H1 (cell line): ENCODE results near the gene CHCHD6. TPM values are rescaled to one million over a fixed set of nuclear protein-coding genes. Genes with fewer than 3 reads are reported as not detected.

ENCODE experiments used
- CREB1 ChIP-seq: IDR thresholded peaks from 2 replicates; pipeline ENCODE4 v1.6.1; 2012; ENCODE audit warnings: inconsistent platforms
- JUN ChIP-seq: IDR thresholded peaks from 2 replicates; pipeline ENCODE4 v1.6.1; 2011; ENCODE audit warnings: low read depth, mild to moderate bottlenecking, improper control_type of control experiment, low read length
- MAX ChIP-seq: IDR thresholded peaks from 2 replicates; pipeline ENCODE4 v1.6.1; 2012; ENCODE audit warnings: inconsistent platforms
- TBP ChIP-seq: IDR thresholded peaks from 2 replicates; pipeline ENCODE4 v1.6.1; 2011; ENCODE audit warnings: low read depth, low read length, improper control_type of control experiment
- YY1 ChIP-seq: IDR thresholded peaks from 2 replicates; pipeline ENCODE4 v1.6.1; 2011; ENCODE audit warnings: low read depth, mild to moderate bottlenecking, low read length
- polyA plus RNA-seq, 7 experiments: library from polyadenylated mRNA; depleted of rRNA in 3 of 7; stranded (reverse) in 5 of 7; unstranded in 2 of 7; fragments of >200 nt in 5 of 7; fragments of 200-250 nt in 2 of 7; gene quantifications; 1 replicate in 5 of 7; 2 replicates in 1 of 7; 4 replicates in 1 of 7; pipeline versions ENCODE4 v1.2.1 to v1.2.3, GENCODE V29; 2011 to 2013; ENCODE audit warnings: missing spikeins in 2 of 7, mixed read lengths in 2 of 7
- total RNA-seq: library from RNA; stranded (reverse); fragmentation: NEBNext Ultra II Directional; extraction: Animal tissue kit (Norgen Biotek cat#: 25700); gene quantifications from 2 replicates; pipeline ENCODE4 v1.2.1, GENCODE V29; 2021

The CHCHD6 gene
- total and polyA plus RNA-seq, 2 of the 8 experiments (the other 6 are each of a cell fraction or from before 2014, with no cell fraction given) = 32.4 to 37.6 TPM

- TF ChIP-seq MAX = no peak
- TF ChIP-seq YY1 = no peak
- TF ChIP-seq CREB1 = no peak
- TF ChIP-seq JUN = no peak
- no peak for TF ChIP-seq TBP
These were observed 203.5 kb downstream of the CHCHD6 start (continued) for GRCh38 chr3:126907557-126907956.
